HG03521 (cell line): ENCODE results near the gene RAD51B.
"Not testable (repeated sequence)": the region's sequence is repeated elsewhere in the genome, so short reads cannot be mapped to it uniquely, and the experiment has no call there.

ENCODE experiments used
- ATAC-seq: cut with Tn5 transposase; IDR thresholded peaks from one replicate; pipeline ENCODE4 v1.9.1; 2021; ENCODE audit warnings: mild to moderate bottlenecking, moderate library complexity; ENCODE audit not compliant: unreplicated experiment

The RAD51B gene

DNA sequence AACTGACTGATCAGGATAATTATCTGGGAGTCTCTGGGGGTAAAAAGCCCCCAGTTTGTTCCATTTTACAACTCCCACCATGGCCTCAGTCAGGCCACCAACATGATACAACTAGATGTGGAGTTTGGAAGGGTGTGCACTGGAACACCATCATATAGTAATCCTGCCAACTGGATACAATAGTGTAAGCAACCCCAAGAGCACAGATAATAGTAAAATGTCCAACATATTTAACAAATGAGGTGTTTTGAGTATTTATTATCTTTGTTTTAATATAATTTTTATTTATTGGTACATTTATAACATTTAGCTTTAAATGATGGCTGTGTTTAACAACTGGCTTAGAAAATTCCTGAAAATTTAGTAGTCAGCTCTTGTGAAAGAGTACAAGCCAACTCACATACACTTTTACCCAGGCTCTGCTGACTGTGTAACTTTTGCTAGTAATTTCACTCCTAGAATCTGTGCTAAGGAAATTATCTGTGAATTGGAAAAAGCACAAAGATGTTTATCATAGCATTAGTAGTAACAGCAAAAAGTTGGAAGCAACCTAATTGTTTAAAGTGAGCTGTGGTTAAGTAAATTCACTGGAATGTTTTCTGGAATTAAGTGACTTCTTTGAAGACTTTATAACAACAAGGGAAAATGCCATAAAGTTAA, 196.8 kb downstream of the RAD51B start:
- ATAC-seq = no peak

DNA sequence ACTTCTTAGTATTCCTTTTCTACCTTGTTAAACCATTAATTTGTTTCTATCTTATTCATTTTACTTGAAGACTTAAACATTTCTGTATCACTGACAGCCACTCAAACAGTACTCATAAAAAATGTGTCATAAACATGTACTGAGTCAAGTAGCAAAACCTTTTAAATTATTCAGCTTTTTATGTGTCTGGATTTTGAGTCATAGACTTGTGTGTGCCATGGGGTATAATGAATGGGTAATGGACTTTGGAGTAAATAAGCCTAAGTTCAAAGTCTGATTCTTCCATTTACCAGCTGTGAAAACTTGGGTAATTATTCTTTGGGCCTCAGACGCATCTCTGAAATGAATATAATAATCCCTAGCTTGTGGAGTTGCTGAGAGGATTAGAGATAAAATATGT, 199.0 kb downstream of the RAD51B start:
- ATAC-seq = no peak

DNA sequence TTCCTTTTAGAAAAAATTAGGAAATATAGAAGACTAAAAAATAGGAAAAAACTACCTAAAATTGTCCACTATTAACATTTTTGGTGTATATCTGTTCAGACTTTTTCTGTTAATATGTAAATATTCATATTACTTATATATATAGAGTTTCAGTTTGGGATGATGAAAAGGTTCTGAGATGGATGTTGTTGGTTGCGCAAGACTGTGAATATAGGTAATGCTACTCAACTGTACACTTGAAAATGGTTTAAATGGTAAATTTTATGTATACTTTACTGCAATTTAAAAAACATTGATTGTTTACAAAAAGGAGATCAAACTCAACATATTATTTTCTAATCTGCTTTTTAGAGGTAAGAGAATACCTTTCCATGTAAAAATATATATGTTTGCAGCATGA, 200.9 kb downstream of the RAD51B start:
- ATAC-seq = no peak

DNA sequence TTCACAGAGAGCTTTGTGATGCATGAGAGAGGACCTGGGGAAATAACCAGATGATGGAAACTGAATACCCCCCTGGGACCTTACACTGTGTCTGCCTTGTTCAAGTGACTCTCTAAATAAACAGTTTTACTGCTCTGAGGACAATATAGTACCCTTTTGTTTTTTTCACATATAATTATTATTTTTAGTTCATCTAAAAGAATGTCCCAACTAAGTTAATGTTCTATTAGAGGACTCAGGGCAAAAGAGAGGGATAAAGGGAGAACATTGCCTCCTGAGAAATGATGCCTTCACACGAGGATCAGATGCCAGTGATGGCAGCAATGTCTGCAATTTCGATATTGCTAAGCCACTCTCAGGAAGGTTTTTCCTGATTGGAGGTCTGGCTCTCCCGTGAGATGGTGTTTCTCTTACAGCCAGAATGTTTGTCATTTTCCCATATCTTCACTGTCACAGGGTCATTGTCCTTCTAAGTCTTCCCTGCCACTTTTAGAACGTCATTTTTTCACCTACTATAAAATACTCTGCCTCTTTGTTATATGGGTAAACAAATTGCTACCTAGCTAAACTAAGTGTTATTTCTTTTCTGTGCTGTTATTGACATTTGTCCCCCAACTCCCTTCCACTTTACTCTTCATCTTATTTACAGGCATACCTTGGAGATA, 201.6 kb downstream of the RAD51B start:
- no peak for ATAC-seq

DNA sequence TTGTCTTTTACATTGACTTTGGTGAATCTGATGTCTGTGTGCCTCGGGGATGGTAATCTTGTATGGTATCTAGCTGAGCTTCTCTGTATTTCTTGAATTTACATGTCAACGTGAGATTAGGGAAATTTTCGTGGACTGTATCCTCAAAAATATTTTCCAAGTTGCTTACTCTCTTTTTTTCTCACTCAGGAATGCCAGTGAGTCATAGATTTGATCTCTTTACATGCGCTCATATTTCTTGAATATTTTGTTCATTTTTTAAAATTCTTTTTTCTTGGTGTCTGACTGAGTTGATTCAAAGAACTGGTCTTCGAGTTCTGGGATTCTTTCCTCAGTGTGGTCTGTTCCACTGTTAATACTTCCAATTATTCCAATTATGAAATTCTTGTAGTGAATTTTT, 207.7 kb downstream of the RAD51B start:
- no peak for ATAC-seq

DNA sequence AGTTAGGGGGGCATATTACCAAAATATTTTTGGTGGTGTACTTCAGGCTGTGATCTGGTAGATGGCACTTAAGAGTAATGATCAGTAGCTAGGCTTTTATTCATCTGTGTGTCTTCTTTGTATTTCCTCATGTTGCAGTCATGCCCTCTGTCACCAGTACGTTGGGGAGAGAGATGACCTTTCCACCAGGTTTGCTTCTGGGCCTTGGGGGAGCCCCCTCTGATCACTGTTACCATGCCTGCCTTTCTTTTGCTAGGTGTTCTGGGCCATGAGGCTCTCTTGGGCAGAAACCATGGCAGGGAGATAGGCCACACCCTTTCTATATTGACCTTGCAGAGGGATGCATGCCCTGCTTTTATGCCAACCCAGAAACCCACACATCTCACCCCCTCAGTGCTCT, 208.5 kb downstream of the RAD51B start:
- ATAC-seq = no peak

DNA sequence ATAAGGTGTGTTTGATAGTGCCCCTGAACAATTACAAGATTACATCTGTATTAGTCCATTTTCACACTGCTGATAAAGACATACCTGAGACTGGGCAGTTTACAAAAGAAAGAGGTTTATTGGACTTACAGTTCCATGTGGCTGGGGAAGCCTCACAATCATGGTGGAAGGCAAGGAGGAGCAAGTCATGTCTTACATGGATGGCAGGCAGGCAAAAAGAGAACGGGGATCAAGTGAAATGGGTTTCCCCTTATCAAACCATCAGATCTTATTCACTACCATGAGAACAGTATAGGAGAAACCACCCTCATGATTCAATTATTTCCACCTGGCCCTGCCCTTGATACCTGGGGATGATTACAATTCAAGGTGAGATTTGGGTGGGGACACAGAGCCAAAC, 211.4 kb downstream of the RAD51B start:
- not testable (repeated sequence) for ATAC-seq

DNA sequence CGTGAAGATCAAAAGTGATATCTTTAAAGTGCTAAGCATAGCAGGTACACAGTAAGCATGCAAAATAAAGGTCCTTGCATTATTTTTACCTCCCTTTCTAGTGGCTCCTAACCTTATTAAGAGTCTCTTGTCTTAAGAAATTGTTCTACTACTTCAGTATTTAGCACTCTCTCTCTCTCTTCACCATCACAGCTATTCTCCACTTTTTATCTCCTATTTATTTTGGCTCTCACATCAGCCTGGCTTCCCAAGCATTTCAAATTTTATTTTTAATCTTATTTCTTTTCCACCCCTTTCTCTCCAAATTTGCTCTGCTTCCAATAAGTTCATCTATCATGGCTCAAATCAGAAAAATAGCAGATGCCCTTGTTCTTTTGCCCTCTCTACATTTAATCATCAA, 212.6 kb downstream of the RAD51B start:
- ATAC-seq = no peak

DNA sequence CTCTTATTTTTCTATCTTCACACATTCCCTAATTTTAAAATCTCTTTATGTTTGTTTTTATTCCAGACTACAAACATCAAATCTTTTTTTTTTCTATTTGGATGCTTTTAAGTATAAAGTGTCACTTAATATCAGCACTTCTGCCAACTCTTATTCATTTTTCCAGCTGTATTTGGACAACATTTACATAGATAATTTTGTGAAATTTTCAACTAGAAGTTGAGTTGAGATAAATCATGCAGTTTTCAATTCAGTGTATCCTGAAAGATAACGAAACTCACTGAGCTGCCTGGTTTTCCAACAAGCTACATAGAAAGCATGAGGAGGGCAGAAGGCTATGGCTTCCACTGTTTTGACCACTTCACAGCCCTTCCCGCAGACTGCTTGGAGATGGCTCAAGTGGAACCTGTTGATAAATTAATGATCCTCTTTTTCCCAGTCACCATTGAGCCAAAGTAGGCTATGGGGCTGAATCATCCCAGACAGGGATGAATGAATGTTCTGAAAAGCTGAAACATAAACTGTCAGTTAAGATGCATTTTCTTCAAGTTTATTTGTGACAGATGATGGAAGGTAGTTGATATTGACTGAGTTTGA, 213.9 kb downstream of the RAD51B start:
- ATAC-seq = no peak

DNA sequence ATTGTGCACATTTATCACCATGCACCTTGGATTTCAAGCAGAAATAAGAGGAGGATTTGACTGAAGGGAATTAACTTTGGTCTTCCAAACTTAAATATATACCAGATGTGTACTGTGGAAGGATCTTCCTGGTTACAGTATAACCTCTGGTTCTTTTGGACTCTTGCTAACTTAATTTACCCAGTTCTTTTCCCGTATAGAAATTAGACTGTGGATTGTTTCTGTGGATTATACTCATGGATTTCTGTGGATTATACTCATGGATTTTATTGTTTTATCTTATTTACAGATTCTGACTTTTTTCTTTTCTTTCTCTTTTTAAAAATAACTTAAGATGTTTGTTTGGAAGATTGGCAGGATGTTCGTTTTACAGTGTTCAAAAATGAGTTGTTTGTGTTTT, 215.3 kb downstream of the RAD51B start:
- ATAC-seq = no peak

DNA sequence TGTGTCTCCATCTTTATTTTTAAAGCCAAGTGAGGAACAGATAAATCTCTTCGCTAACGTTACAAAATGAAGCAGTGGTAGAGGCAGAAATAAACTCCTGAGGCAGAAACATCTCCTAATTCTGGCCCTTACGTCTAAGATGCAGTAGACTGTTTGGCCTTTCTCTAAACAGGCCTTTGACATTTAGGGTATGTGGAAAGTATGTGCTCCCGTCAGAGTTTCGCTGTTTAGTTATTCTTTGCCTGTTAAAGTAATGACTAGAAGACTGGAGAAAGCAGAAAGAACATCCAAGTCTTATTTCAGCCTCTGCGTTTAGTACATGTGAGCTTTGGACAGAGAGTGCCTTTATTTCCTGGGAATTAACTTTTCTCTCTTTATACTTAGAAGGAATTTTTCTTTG, 216.6 kb downstream of the RAD51B start:
- no peak for ATAC-seq

DNA sequence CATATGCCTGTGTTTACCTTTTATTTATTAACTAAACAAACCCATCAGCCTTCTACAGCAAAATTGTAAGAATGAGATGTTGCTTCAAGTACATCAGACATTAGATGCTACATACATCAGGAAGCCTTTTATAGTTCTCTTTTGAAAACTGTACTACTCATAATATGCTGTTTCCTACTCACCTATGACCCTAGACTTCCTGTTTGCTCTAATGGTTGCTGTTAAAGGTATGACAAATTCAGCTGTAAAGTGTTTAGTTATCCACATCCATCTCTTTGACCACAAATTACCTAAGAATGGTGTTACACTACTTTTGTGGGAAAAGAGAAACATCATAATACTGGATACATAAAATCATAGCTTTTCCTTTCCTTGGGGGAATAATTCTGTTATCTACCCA, 220.0 kb downstream of the RAD51B start:
- ATAC-seq = no peak

DNA sequence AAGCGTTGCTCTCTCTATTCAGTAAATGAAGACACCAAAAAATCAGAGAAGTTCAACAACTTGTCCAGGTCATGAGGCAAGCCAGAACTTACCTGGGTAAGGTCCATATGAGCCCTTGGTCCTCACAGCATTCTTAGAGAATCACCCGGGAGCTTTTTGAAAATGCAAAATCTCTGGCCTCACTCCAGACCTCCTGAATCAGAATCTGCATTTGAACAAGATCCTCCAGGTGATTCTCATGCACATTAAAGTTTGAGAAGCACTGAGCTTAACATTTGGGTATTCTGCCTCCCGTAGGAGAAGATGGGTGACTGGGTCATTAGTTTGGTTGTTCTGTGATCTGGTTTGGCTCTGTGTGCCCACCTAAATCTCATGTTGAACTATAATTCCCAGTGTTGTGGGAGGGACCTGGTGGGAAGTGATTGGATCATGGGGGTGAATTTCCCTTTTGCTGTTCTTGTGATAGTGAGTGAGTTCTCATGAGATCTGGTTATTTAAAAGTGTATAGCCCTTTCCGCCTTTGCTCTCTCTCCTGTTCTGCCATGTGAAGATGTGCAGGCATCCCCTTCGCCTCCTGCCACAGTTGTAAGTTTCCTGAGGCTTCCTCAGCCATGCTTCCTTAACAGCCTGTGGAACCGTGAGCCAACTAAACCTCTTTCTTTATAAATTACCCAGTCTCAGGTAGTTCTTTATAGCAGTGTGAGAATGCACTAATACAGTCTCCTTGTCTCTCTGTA, 221.2 kb downstream of the RAD51B start:
- ATAC-seq = no peak

DNA sequence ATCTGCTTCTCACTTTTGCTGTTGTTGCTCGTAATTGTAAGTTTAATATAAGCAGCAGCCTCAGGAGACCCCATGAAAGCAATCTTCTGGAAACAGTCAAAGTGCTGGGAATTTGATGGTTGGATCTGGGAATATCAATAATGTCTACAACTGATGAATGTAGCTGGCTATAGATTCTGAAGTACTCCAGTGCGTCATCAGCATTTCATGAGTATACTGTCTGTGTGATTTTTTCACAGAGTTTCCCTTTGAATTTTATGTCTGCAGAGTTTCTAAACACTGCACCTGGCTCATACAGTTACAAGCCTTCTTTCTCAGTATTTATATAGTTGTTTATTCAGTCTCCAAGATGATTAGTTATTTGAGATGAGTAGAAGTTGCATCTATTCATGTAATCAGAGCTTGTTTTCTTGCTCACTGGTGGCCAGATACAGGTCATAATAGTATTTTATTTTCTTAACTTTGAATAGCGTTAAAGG, 222.3 kb downstream of the RAD51B start:
- ATAC-seq = no peak

DNA sequence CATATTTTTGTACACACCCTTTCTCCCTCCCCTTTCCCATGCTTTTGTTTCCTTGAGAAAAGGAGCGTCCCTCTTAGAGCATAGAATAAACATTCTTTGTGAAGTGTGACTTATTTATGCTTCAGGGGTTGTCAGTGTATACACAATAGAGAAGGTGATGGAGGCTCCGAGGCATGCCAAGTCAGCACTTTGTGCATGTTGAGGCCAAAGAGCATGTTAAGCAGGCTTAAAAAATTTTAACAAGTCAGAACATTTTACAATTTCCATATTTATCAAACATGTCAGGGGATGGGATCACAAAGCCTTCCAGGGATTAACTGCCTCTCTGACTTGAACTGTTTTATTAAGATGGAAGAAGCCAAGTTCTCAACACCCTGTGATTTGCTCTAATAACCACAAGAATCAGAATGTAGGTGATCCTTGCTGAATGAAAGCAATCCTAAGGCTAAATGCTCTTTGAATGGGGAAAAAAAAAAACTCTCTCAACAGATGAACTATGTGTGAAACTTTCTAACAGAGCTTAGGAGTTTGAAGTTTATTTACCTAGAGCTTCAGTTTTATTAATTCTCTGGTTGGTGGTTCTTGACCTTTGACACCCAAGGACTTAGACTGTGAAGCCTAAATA, 223.1 kb downstream of the RAD51B start:
- no peak for ATAC-seq

DNA sequence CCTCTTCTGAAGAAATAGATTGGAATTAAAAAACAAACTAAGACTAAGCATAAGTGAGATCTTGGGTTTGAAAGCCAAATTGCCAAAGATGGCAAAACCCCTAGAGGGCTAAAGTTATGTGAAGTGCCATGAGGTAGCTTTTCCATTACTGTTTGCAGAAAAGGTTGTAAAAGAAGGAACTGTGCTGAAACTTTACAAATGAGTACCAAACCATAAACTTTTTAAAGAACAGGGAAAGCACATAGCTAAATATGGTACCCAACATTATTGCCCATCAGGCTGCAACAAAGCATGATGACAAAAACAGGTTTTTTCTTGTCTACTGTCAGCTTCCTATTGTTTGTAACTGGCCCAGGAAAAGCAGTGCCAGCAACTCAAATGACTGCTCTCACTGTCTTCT, 224.2 kb downstream of the RAD51B start:
- ATAC-seq = no peak

DNA sequence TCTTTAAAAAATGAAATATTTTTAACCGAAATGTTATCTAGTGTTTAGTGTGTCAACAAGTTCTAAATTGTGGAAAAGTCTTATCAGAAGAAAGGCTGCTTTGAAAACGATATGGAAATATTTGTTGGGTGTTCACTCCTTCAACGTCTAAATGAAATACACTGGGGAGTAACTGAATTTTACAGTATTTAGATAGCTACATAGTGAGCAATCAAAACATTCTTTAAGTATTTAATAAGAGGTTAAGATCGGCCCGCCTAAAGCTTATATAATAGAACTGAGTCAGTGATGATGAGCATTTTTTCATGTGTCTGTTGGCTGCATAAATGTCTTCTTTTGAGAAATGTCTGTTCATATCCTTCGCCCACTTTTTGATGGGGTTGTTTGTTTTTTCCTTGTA, 228.3 kb downstream of the RAD51B start:
- ATAC-seq = no peak

DNA sequence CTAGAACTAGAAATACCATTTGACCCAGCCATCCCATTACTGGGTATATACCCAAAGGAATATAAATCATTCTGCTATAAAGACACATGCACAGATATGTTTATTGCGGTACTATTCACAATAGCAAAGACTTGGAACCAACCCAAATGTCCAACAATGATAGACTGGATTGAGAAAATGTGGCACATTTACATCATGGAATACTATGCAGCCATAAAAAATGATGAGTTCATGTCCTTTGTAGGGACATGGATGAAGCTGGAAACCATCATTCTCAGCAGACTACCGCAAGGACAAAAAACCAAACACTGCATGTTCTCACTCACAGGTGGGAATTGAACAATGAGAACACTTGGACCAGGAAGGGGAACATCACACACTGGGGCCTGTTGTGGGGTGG, 229.2 kb downstream of the RAD51B start:
- ATAC-seq = not testable (repeated sequence)

DNA sequence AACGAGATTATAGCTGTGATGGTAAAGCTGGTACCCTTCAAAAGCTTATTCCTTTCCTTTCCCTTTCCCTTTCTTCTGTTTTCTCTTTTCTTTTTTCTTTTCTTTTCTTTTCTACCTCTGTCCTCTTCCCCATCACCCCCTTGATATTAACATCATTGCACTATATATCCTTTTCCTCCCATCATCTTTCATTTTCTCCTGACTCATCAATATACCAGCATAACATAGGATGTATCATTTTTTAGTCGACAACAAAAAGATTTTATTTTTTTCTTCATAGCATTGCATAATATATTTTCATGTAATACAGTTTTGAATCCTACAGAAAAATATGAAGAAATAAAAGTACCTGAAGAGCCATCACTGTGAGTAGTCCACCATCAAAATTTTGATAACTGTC, 230.6 kb downstream of the RAD51B start:
- no peak for ATAC-seq

DNA sequence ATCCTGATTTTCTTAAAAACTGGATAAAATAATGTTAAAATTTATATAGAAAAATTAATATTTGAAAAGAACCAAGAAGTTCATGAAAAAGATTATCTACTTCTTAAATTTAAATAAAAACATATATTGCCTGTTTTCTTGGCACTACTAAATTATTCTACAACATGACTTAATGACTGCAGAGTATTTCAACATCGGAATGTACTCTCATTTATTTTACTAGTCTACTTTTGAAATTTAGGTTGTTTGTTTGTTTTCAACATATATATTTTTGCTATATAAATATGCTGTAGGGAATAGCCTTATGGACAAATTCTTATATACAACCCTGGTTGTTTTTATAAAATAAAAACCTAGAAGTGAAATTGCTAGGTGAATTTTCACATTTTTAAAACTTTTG, 231.6 kb downstream of the RAD51B start:
- no peak for ATAC-seq

DNA sequence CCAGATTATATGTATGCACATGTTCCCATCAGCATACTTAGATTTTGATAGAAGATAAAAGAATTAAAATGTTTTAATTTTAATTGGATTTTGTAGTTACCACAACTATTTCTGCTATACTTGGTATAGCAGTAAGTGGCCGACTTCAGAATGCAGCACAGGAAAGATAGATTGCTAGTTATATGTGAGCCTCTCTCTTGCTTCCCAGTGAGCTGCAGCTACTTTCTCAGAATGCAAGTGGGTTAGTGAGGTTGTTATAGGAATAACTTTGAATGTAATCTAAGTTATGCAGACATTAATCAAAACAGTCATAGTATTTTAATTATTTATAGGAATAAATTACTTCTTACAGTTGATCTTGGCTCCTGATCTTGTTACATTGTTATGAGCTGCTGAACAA, 240.6 kb downstream of the RAD51B start:
- no peak for ATAC-seq
